ENCODE measurements around the gene FBXL5. TPM values are rescaled to one million over a fixed set of nuclear protein-coding genes. Genes with fewer than 3 reads are reported as not detected.

FBXL5 gene
- total RNA-seq, 1 experiment from 2014 or later = 59.7 TPM

DNA sequence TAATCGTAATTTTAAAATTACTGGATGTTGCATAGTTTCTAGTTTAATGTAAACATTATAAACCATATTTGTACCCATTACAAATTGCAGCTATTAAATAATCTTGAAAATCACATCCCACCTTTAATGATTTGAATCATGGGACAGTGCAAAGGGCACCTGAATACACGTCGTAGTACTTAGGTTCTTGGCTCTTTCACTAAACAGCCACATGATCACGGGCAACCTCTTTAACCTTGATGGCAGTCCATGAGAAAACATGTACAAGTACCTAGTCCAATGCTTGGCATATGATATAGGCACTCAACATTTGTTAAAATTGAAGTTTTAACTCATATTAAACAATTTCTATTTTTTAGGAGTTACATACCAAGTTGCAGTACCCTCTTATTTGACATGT lies 11.8 kb upstream of the FBXL5 start:
- Histone ChIP-seq H3K4me3 (ENCODE audit: low read depth, low read length, poor library complexity, severe bottlenecking) (no peak overlapping the region), H3K27me3 (replicated peaks; ENCODE audit: insufficient read depth, low read depth, low read length, poor library complexity) (no peaks in the 10 kb centered on the region), H3K27ac (ENCODE audit: low read depth, low read length, poor library complexity, severe bottlenecking) (no peak overlapping the region), H3K9me3 (ENCODE audit: low read depth, low read length, poor library complexity, severe bottlenecking) (no peaks in the 10 kb centered on the region), H3K4me1 (ENCODE audit: insufficient read depth, low read length, poor library complexity, severe bottlenecking) (no peaks in the 10 kb centered on the region), H3K36me3 (ENCODE audit: insufficient read depth, low read length, poor library complexity, severe bottlenecking) (peaks cover 19% of the 10 kb centered on the region)
- no peak for DNase-seq (ENCODE audit: low spot score)
- intact Hi-C loops (cut with micrococcal nuclease; ENCODE audit: unreplicated experiment) = no loop called here
- POLR2A ChIA-PET (ENCODE audit: low non-redundant PET) = no interaction called here
- no TSS peak for BruUV-seq (replicated peaks)
- TF ChIP-seq, protein P1, sequence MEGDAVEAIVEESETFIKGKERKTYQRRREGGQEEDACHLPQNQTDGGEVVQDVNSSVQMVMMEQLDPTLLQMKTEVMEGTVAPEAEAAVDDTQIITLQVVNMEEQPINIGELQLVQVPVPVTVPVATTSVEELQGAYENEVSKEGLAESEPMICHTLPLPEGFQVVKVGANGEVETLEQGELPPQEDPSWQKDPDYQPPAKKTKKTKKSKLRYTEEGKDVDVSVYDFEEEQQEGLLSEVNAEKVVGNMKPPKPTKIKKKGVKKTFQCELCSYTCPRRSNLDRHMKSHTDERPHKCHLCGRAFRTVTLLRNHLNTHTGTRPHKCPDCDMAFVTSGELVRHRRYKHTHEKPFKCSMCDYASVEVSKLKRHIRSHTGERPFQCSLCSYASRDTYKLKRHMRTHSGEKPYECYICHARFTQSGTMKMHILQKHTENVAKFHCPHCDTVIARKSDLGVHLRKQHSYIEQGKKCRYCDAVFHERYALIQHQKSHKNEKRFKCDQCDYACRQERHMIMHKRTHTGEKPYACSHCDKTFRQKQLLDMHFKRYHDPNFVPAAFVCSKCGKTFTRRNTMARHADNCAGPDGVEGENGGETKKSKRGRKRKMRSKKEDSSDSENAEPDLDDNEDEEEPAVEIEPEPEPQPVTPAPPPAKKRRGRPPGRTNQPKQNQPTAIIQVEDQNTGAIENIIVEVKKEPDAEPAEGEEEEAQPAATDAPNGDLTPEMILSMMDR (conservative IDR thresholded peaks at IDR 0.05; ENCODE audit: low read depth, low read length) = no peak
- no peak for TF ChIP-seq EZH2 (IDR thresholded peaks at IDR 0.05; ENCODE audit: borderline replicate concordance, low read depth, low read length, poor library complexity, severe bottlenecking)
- CTCF ChIA-PET = no interaction called here

DNA sequence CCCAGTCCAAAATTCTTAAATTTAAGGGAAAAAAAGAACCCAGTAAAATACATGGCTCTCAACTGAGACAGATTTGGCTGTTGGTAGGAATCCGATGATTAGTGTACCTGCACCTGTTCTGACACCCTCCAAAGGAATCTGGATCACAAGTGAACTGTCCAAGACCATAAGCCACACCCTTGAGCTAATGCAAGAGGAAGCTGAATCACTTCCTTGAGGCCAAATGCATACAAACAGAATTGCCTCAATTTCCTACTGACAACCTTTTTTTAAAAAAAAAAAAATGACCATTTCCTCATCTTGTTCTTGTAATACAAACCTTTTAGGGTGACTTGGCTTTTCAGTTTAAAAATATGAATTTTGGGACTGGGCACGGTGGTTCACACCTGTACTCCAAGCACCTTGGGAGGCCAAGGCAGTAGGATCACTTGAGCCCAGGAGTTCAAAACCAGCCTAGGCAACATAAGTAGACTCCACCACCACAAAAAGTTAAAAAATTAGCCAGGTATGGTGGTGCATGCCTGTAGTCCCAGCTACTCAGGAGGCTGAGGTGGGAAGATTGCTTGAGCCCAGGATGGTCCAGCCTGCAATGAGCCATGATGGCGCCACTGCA lies 10.7 kb upstream of the FBXL5 start:
- TF ChIP-seq EZH2 (IDR thresholded peaks at IDR 0.05; ENCODE audit: borderline replicate concordance, low read depth, low read length, poor library complexity, severe bottlenecking) = no peak
- TF ChIP-seq, protein P1 (conservative IDR thresholded peaks at IDR 0.05; ENCODE audit: low read depth, low read length) = no peak
- no peak for DNase-seq (ENCODE audit: low spot score)
- Histone ChIP-seq H3K4me3 (ENCODE audit: low read depth, low read length, poor library complexity, severe bottlenecking) (no peak overlapping the region), H3K4me1 (ENCODE audit: insufficient read depth, low read length, poor library complexity, severe bottlenecking) (no peaks in the 10 kb centered on the region), H3K27me3 (replicated peaks; ENCODE audit: insufficient read depth, low read depth, low read length, poor library complexity) (no peaks in the 10 kb centered on the region), H3K27ac (ENCODE audit: low read depth, low read length, poor library complexity, severe bottlenecking) (no peak overlapping the region), H3K9me3 (ENCODE audit: low read depth, low read length, poor library complexity, severe bottlenecking) (no peaks in the 10 kb centered on the region), H3K36me3 (ENCODE audit: insufficient read depth, low read length, poor library complexity, severe bottlenecking) (peaks cover 19% of the 10 kb centered on the region)
- POLR2A ChIA-PET (ENCODE audit: low non-redundant PET) = no interaction called here
- CTCF ChIA-PET = no interaction called here
- no TSS peak for BruUV-seq (replicated peaks)
- intact Hi-C loops (cut with micrococcal nuclease; ENCODE audit: unreplicated experiment) = no loop called here

DNA sequence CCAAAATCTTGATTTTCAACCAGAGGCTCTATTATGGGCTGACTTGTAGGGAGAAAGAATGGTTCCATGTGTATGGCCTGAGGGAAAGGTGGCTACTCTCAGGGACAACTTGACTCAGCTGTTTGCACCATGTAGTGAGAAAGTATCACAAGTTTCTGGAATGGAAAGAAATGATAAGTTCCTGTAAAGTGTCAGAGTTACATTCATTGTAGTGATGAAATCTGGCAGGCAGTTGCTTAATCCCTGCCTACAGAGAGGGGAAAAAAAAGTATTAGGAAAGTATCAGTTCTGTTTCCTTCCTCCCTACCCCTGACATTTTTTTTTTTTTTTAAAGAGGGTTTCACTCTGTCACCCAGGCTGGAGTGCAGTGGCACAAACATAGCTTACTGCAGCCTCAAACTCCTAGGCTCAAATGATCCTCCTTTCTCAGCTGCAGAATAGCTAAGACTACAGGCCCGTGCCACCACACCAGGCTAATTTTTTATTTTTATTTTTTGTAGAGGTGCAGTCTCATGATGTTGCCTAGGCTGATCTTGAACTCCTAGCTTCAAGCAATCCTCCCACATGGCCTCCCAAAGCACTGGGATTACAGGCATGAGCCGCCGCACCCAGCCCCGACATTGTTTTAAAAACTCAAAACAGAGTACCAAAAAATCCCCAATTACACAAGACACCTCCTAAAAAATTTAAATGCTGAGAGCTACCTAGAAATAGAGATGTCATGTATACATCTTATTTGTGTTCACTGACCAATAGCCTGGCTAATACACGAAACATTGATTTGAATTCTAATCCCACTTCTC lies 4.8 kb upstream of the FBXL5 start:
- peak overlapping the region; percentile 76 for H3K27ac ChIP-seq (ENCODE audit: low read depth, low read length, poor library complexity, severe bottlenecking)
- H3K9me3 ChIP-seq (ENCODE audit: low read depth, low read length, poor library complexity, severe bottlenecking) = no peaks in the 10 kb centered on the region
- peaks cover 21% of the 10 kb centered on the region for H3K4me1 ChIP-seq (ENCODE audit: insufficient read depth, low read length, poor library complexity, severe bottlenecking)
- no peaks in the 10 kb centered on the region for H3K36me3 ChIP-seq (ENCODE audit: insufficient read depth, low read length, poor library complexity, severe bottlenecking)
- H3K27me3 ChIP-seq (replicated peaks; ENCODE audit: insufficient read depth, low read depth, low read length, poor library complexity) = no peaks in the 10 kb centered on the region
- ChIA-PET CTCF (no interaction called here), POLR2A (ENCODE audit: low non-redundant PET) (interaction anchor here (0.6 to 0.7 kb wide), 2 partner anchors 10 to 1614 kb away, joined by 3 to 9 read pairs; no protein-coding TSS in a partner anchor)
- peak; percentile 36 for DNase-seq (ENCODE audit: low spot score)
- no peak overlapping the region for H3K4me3 ChIP-seq (ENCODE audit: low read depth, low read length, poor library complexity, severe bottlenecking)
- no TSS peak for BruUV-seq (replicated peaks)
- intact Hi-C loops (cut with micrococcal nuclease; ENCODE audit: unreplicated experiment) = no loop called here
- TF ChIP-seq, protein P1 (conservative IDR thresholded peaks at IDR 0.05; ENCODE audit: low read depth, low read length) = no peak
- TF ChIP-seq EZH2 (IDR thresholded peaks at IDR 0.05; ENCODE audit: borderline replicate concordance, low read depth, low read length, poor library complexity, severe bottlenecking) = no peak
